ENCODE measurements around the gene NUP58.

Gene NUP58

DNA sequence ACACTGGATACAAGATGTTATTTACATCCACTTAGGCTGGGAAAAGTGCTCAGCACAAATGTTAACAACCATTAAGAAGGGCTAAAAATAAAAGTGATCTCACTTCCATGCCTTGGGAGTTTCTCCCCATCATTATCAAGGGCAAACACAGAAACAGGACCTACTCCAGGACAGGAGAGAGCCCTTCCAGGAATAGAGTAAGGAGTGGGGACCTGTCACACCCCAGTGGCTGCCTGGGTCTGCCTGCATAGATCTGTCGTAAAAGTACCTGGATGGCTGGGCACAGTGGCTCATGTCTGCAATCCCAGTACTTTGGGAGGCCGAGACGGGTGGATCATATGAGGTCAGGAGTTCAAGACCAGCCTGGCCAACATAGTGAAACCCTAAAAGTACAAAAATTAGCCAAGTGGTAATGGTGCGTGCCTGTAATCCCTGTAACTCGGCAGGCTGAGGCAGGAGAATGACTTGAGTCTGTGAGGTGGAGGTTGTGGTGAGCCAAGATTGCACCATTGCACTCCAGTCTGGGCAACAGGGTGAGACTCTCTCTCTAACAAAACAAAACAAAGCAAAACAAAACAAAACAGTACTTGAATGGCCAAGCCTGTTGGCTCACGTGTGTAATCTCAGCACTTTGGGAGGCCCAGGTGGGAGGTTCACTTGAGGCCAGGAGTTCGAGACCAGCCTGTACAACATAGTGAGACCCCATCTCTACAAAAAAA, 76.0 kb downstream of the NUP58 start:
- no peak for DNase-seq (ENCODE audit: low spot score)

DNA sequence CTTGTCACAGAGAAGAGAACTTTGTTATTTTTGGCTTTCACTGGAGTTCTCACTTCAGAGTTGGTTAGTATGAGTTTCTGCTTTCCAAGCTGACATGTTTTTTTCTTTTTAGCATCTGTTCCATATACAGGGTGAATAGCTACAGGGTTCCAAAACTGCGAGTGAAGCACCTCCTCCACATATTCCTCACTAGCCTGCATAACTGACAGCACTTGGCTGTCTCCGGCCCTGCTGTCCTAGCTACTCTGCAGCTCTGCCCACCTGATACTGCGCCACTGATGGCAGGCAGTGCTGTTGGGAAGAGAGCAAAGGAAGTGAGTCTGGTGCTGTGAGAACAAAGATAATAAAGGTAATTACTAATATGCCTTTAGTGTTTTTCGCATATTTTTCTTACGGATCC, 77.1 kb downstream of the NUP58 start:
- no peak for DNase-seq (ENCODE audit: low spot score)

DNA sequence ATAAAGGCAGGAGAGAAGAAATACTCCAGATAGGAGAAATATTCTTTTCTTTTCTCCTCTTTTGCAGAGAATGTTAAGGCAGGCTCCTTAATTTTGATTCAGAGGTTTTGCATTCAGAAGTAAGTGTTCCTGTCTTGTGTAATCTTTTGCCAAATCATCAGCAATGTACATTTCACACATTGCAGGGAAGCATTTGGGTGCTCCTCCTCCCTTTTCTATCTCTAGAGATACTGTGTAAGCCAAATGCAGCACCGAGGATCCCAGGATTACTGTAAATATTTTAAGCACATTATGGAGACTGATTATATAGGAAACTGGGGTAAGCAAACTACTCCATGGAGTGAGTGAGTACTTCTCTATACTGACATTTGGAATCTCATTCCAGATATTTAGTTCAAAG, 77.6 kb downstream of the NUP58 start:
- no peak for DNase-seq (ENCODE audit: low spot score)

DNA sequence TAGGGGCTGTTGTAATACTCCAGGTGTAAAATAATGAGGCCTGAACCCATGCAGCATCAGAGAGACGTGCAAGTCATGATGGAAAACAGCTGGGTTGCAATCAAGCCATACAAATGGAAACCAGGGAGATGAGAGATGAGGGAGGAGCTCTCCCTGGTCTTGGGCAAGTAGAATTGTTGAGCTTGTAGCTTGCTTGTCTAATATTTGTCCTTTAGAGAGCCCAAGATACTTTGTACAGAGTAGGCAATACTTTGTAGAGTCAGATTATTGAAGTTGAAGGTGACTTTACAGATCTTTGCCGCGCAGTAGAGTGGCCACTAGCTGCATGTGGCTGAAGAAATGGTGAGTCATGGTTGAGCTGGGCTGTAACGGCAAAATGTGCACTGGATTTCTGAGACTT, 78.7 kb downstream of the NUP58 start:
- DNase-seq (ENCODE audit: low spot score), result no peak

DNA sequence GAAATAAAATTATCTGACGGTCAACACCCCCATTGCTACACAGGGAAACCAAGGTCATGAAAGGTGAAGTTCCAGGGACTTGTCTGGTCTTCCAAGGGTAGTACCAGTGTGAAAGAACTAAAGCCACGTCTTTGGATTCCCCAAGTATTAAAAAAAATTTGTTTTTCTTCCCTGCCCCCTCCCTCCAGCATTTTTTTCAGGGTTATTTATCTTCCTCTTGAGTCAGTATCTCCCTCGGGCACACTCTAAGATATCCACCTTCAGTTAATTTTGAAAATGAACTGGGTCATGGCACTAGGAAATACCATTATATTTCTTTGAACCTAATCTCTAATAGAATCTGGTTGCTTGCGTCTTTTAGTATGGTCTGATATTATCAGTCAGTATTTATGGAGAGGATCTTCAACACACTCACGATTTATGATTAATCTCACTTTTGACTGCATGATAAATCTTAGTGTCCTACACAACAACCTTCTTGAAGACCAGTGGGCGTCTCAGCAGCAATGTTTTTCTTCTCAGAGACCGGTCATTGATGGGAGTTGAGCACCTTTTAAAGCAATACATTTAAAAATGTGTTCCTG, 79.4 kb downstream of the NUP58 start:
- no peak for DNase-seq (ENCODE audit: low spot score)

DNA sequence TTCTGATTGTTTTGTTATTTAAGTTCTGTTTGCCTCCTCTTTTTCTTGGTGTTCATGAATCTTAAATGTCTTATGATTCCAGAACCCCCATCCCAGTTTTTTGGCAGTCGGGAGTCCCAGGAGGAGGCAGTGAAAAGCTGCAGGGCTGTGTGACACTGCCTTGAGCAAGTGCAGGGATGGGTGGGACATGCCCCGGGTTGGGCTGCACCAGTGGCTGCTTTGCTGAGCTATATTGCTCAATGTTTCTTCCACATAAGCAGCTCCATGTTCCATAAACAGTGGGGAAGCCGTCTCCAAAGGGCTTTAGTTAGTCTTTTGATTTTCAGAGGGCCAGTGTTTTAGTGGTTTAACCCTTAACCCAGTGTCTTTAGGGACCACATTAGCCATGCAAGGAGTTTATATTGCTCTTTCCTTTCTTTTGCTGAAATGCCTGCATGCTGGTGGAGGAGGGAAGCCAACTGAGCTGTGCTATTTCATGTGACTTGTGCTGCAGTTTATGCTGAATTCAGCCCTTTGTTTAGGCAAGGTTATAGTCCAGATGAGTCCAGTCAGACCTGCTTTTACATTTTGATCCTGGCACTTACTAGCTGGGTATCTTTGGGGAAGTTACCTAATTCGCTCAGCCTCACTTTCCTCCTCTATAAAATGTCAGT, 83.5 kb downstream of the NUP58 start:
- DNase-seq (ENCODE audit: low spot score), result no peak

DNA sequence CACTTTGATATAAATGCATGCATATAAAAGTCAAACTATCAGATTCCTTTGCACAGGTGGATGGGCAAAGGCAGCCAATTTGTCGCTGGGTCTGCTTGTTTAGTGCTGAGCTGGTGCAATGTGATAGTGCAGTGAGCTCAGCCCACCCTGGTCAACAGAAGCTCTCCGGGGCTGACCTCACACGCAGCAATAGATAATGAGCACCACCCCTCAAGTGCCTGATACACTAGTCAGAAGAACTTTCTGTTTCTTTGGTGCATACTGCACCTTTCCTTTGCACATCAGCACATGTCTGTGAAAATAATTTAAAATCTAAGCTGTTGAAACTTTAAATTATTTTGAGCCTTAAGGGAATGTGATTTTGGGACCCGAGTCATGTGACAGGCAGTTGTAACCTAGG, 90.5 kb downstream of the NUP58 start:
- DNase-seq (ENCODE audit: low spot score), result no peak

Measured in AG08396 (cell line).